Inflammatory macrophage (primary cell): Measurements from ENCODE around the gene COPS7A.
A peak's percentile ranks its signal among the peaks of the same experiment; 100 is the strongest.

ENCODE experiments used
- DNase-seq, 2 donors: peaks; one replicate each; pipeline ENCODE4 v3.0.0-alpha.2; 2020 to 2022

Gene COPS7A

DNA sequence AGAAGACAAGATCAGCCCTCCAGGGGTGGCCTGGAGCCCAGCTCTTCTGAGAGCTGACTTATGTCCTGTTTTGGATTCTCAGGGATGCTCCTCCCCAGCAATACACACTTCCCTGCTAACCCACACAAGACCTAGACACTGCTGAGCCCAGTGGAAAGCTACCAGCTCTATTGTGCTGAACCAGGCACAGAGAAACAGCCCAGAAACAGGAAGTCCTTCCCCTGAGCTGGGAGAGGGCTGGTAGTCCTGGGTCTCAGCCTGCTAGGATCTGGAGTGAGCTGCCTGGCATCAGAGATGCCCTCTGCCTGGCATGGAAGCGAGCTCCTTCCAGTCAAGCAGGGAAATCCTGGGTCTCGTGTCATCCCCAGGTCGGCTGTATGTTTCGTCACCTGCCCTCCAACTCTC lies 47.2 kb downstream of the COPS7A start:
- DNase-seq: peak; percentile 80 to 90

- DNase-seq: no peak
These were observed 47.9 kb downstream of the COPS7A start for GRCh38 chr12:6771509-6772330.

DNA sequence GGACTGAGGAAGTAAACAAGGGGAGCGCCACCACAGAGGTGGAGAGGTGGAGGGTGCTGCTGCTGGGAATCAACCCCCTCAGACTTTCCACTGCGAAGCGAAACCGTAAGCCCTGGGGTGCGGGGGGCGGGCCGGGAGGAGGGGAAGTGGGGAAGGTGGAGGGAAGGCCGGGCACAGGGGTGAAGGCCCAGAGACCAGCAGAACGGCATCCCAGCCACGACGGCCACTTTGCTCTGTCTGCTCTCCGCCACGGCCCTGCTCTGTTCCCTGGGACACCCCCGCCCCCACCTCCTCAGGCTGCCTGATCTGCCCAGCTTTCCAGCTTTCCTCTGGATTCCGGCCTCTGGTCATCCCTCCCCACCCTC lies 48.5 kb downstream of the COPS7A start, which contains the start of gene LAG3:
LAG3 (plus strand) TSS at position 190 of the 365 bp plus-strand sequence. CDS start 333 bp downstream, outside the sequence.
- no peak for DNase-seq

DNA sequence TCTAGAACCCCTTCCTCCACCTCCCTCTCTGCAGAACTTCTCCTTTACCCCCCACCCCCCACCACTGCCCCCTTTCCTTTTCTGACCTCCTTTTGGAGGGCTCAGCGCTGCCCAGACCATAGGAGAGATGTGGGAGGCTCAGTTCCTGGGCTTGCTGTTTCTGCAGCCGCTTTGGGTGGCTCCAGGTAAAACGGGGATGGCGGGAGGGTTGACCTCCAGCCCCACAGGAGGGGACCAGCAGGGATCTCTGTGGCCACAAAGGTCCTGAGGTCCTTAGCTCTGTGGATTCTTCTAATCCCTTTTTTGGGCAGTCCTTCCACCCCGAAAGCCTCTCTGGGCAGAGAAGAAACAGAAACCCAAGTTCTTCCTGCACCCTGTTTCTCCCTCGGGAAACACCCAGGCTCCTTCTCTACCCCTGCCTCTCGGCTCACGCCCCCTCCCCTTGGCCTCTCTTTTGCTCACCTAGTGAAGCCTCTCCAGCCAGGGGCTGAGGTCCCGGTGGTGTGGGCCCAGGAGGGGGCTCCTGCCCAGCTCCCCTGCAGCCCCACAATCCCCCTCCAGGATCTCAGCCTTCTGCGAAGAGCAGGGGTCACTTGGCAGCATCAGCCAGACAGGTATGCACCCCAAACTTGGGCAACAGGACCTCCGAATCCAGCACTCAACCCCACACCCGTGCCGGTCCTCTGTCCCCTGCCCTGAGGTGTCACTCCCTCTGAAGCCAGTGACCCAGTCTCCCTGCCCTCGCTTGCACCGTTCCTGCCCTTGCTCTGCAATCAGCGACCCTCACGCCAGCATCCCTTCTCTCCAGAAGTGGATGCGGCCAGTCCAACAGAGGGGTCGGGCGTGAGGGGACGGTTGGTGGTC lies 49.1 kb downstream of the COPS7A start:
- no peak for DNase-seq

GRCh38 chr12:6773590-6774351 lies 49.9 kb downstream of the COPS7A start:
- no peak for DNase-seq

- DNase-seq: no peak
These were observed 50.7 kb downstream of the COPS7A start for GRCh38 chr12:6774499-6775062.

- DNase-seq: no peak
These were observed 51.6 kb downstream of the COPS7A start for GRCh38 chr12:6775185-6776174.

DNA sequence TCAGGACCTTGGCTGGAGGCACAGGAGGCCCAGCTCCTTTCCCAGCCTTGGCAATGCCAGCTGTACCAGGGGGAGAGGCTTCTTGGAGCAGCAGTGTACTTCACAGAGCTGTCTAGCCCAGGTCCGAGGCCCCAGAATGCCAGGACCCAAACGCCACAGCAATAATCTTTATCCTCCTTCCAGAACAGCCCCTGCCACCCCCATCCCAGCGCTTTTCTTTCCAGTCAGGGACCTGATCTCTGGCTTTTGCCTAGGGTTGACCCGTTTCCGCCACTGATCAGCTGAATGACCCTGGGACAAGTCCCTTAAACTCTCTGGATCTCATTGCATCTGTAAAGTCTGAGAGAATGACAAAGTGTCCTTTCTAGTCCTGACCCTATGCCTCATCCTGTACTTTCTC lies 53.5 kb downstream of the COPS7A start:
- DNase-seq: no peak

DNA sequence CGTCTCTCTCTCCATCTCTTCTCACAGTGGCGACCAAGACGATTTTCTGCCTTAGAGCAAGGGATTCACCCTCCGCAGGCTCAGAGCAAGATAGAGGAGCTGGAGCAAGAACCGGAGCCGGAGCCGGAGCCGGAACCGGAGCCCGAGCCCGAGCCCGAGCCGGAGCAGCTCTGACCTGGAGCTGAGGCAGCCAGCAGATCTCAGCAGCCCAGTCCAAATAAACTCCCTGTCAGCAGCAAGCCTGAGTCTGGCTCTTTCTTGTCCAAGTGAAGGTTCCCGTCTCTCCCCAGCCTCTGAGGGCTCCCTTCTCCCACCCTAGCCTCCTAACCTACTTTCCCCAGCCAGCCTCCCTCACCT lies 54.3 kb downstream of the COPS7A start:
- no peak for DNase-seq

DNA sequence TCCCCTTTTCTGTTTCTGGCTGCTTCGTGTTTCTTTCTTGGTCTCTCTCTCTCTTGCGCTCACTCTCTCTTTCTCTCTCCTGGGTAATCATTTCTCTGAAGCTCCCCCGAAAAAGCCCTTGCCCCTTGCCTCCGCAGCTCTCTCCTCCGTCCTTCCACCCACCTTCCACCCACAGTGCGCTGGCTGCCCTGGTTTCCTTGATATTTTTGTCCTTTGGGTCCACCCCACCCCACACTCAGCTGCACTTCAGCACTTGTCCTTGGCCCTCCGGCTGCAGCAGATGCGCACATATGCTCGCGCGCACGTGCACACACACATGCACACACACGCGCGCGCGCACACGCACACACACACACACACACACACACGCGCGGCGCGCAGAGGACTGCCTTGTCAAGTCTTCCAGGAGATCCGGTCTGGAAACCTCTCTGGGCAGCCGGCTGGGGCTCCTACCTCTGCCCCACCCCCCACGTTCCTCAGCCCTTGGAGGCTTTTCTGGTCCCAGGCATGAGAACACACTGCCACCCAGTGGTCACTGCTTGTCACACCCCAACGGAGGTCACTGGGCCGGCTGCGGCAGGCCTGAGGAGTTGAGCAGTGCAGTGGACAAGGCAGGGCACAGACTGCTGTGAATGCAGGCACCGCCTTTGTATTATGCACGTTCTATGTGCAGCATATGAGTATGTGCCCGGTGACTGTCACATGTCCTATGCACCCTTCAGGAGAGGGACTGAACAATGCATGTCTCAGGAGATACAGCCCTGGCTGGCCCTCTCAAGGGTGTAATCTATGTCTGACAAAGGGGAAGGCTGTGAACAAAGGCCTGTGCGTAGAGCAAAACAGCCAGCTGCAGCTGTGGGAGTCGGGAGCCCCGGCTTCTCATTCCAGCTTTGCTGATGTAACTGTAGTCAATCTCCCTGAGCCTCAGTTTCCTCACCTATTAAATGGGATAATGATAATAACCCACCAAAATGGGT lies 55.0 kb downstream of the COPS7A start:
- peak; percentile 91 to 92 for DNase-seq

DNA sequence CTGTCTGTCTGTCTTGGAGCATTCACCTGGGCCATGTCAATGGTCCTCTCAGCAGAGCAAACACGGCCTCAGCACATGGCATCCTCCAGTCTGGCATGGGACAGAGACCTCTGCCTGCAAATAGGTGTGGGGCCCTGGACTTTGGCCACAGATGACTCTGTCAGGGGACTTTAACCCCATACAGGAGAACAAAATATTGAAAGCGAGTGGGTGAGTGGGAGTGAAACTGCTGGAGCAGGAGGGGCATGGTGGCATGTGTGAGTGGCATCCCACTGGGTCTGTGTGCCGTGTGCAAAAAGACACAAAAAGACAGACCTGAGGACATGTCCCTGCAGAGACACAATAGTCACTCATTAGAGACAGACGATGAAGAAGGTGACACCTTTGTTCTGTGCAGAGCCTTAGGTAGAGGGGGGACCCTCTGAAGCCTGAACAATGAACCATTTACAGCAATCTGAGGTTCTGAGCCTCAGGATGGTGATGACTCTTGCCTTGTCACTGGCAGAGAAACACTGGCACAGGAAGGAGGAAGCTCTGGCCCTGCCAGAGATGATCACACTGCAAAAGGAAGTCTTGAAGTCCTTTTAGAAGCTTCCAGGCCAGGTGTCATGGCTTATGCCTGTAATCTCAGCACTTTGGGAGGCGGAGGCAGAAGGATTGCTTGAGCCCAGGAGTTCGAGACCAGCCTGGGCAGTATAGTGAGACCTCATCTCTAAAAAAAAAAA lies 56.0 kb downstream of the COPS7A start:
- peak in 1 of 2 donors; percentile 46 for DNase-seq

DNA sequence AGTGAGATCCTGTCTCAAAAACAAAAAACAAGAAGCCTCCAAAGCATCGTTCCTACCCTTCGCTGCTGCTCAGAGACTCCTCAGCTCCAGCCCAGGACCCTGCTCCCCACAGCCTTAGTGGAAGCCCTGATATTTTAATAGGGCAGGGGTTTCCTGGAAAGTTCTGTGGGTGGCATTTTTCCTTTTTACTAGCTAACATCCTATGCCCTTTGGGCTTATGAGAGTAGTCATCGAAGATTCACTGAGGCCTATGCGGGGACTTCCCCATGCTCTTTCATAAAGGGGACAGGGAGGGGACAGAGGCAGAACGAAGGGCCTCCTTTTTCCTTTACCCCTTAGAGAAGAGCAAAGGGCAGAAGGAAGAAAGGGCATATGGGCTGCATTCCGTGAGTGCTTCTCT lies 56.7 kb downstream of the COPS7A start:
- no peak for DNase-seq
